Activated CD4-positive, CD25-positive, alpha-beta regulatory T cell treated with anti-CD3 and anti-CD28 coated beads, Interleukin-2, amount 50 U/mL, for 24 hours (primary cell): ENCODE data around the gene SMIM41.

Source experiments
- ATAC-seq, 2 donors: fragments of 150-1000 bp; cut with Tn5 transposase; one replicate each; pipeline ENCODE4 v1.10.0; 2021; ENCODE audit warnings: mild to moderate bottlenecking in 1 of 2, moderate library complexity in 1 of 2

The SMIM41 gene

DNA sequence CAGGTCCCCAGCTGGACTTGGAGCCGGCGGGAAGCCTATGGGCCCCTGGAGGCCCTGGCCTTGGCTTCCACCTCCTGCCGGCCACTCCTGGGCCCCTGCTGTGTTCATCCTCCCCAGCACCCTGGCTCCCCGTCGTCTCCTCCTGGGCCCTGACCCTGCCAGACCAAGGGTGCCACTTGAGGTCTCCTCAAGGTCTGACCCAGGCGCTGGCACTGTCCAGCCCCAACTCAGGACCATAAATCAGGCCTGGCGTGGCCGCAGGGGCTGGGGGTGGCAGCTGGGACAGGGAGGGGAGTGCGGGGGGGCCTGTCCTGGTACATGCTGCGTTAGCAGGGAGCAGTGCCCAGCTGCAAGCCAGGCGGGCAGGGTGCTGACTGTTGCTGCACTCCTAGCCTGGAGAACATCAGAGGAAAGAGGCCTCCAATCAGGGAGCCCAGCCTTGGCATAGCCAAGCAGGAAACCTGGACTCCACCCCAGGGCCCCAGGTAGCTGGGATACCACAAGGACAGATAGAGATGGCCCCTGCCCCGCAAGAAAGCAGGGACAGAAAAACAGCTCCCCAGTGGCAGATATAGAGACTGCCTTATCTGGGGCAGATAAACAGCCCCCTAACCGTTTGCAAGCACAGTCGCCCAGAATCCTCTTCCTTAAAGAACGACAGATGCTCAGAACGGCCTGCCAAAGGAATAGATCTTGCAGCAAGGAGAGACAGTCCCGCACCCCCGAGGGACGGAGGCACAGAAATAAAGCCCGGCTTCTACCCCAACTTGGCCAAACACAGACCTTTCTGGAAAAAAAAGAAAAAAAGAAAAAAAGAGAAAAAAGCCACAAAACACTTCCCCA lies 16.2 kb upstream of the SMIM41 start:
- ATAC-seq, result no peak

GRCh38 chr12:52063981-52064649 lies 15.4 kb upstream of the SMIM41 start:
- ATAC-seq, result no peak

GRCh38 chr12:52066346-52067080 lies 13.0 kb upstream of the SMIM41 start:
- peak; percentile 8 to 30 for ATAC-seq

GRCh38 chr12:52067081-52067374 lies 12.5 kb upstream of the SMIM41 start:
- no peak for ATAC-seq

DNA sequence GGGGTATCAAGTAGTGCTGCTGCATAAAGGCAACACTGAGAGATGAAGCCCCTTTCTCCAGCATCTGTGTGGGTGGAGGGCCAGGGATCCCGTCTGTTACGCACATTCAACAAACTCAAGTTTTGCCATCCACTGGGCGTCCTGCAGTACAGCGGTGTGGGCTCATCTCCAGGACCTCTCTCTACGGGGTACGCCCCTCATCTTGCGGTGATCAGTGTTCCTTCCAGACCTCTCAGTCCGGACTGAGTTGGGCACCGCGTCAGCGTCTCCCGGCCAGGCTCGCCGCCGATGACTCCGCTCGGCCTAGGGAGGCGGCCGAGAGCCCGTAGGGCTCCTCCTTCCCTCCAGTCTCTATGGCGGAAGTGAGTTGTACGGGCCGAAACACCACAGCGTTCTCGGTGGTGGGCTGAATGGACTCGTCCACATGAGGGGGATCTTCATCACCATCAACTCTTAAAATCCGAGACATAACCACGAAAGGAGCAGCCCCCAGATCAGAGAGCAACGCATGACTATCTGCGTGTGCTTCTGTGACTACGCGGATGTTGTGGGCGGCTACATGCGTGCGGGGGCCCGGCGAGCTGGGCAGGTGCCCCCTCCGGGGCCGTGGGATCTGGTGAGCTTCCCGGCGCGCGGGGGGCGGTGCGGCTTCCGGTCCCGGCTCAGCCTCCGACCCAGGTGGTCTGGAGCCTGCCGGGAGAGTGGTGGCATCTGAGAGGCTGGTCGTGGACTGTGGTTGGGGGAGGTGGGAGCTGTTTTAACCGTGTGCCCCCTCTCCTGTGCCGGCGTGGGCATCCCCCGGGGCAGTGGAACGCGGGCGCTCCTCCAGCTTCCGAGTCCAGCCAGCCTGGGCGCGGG lies 9.9 kb upstream of the SMIM41 start, which contains the start of gene ATG101:
ATG101 (plus strand) TSS at position 652 of the 858 bp plus-strand sequence. CDS start 3,673 bp downstream, outside the sequence.
- peak; percentile 95 to 97 for ATAC-seq

- ATAC-seq, result no peak
Observed at GRCh38 chr12:52070185-52070925, 9.1 kb upstream of the SMIM41 start.

GRCh38 chr12:52073531-52074381 lies 5.7 kb upstream of the SMIM41 start:
- ATAC-seq, result no peak

DNA sequence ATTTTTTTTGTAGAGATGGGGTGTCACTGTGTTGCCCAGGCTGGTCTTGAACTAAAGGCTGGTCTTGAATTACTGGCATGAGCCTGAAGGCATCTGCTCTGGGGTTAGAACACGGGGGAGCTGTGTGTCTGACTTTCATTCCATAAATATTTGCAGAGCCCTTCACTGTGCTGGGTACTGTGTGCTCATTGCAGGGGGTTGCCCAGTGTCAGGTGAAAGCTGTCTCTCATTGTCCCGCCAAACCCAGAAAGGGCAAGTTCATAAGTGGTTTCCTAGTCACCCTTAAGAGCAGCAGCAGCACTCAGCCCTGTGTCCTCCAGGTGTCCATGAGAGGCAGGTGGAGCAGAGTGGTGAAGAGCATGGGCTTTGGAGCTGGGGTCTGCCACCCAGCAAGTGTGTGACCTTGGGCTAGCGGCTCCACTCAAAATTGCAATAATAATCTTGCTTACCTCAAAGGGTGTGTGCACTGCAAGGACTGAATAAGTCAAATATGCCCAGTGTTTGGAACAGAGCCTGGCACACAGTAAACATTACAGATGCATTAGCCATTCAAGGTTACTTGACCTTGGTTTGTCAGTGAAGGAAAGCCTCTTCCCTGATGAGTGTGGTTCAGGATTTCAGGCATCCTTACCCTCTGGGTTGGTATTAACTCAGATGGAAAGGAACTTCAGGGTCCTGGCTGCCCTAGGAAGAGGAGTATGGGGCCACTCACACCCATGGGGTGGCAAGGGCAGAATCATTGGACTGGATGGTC lies 4.4 kb upstream of the SMIM41 start:
- ATAC-seq, result no peak

DNA sequence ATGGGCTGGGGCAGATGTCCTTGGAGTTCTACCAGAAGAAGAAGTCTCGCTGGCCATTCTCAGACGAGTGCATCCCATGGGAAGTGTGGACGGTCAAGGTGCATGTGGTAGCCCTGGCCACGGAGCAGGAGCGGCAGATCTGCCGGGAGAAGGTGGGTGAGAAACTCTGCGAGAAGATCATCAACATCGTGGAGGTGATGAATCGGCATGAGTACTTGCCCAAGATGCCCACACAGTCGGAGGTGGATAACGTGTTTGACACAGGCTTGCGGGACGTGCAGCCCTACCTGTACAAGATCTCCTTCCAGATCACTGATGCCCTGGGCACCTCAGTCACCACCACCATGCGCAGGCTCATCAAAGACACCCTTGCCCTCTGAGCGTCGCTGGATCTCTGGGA lies 2.7 kb upstream of the SMIM41 start:
- ATAC-seq, result no peak

GRCh38 chr12:52078276-52078675 lies 1.2 kb upstream of the SMIM41 start:
- ATAC-seq, result no peak

- no peak for ATAC-seq
Observed at GRCh38 chr12:52080403-52081251, 1.1 kb downstream of the SMIM41 start.

DNA sequence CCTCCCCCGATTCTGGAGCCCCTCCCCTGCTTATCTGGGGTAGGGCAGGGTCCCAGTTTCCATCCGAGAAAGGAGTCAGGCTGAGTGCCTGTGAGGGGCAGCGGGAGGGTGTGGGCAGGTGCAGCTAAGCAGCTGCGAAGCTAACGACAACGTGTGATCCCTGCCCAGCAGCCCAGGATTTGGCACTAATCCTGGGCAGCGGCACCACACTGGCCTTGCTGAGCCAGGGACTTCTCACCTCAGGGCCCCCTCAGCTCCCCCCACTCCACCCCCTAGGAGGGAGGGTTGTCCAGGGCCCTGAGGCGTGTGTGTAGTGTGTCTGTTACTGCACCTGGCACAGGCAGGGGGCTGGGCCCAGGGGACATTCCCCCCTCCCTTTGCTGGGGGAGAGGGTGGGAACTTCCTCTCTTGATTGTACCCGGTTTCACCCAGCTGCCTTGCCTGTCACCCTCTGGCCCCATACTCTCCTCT lies 1.8 kb downstream of the SMIM41 start:
- peak in 1 of 2 donors; percentile 34 for ATAC-seq

GRCh38 chr12:52082026-52082668 lies 2.6 kb downstream of the SMIM41 start:
- ATAC-seq, result no peak

GRCh38 chr12:52082669-52082987 lies 3.1 kb downstream of the SMIM41 start:
- no peak for ATAC-seq

- peak; percentile 71 to 83 for ATAC-seq
Observed at GRCh38 chr12:52082988-52083637, 3.6 kb downstream of the SMIM41 start.

- ATAC-seq, result no peak
Observed at GRCh38 chr12:52083638-52083996, 4.1 kb downstream of the SMIM41 start.

DNA sequence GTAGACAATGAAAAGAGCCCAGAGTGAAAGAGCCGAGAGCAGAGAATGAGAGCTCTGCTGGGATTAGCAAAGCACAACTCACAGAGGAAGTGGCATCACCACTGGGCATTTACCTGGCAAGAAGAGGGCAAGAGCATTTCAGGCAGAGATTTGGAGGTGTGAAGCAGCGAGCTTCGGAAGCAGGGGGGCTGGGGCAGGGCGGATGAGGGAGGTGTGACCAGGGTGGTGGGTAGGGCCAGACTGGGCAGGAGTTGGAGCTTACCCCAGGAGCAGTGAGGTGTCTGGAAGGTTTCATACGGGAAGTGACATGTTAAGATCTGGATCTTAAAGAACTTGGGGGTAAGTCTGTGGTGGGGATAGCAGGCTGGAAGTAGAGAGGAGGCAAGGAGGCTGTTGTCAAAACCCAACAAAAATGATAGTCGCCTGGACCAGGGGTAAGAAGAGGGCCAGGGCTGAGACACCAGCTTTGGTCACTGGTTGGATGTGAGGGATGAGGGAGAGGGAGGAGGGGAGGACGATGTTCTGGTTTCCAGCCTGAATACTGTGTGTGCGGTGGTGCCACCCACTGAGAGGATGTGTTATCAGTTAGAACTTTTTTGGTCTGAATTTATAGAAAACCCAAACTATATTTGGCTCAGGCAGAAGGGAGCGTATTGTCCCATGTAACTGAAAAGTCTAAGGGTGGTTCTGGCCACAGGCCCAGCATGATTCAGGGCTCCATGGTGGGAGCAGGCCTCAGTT lies 5.2 kb downstream of the SMIM41 start:
- ATAC-seq, result no peak
